ENCODE measurements around the gene MUC2.

Gene MUC2

DNA sequence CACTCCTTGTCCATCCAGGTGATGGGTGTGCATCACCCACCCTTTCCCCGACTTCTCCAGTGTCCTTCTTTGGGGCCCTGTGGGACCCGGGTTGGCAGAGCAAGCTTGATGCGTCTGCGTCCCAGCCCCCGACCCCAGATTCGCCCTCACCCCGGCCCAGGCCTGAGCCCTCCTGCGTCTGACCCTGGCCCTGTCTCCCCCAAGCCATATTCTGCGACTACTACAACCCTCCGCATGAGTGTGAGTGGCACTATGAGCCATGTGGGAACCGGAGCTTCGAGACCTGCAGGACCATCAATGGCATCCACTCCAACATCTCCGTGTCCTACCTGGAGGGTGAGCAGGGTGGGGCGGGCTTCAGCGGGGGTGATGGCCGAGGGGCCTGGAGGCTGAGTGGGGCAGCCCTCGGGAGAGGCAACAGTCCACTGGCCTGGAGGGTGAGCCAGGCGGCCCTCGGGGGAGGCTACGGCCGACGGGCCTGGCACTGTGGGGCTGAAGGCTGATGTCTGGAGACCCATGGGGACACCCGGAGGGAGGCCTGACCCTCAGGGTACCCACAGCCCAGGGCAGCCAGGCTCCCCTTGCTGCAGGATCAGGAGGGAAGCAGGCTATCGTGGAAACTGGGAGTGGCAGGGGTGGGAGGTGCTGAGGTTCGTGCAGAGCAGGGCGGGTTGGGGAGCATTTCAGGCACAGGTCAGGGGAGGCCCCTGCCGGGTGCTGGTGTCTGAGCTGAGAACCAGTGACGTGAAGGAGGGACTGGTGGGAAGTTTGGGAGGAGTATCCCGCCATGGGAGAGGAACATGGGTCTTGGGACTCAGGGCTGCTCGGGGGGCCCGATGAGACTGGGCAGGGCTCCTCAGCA, 15.3 kb downstream of the MUC2 start:
- DNase-seq = no peak

- no peak for DNase-seq
These were observed 16.1 kb downstream of the MUC2 start for GRCh38 chr11:1090600-1091331.

DNA sequence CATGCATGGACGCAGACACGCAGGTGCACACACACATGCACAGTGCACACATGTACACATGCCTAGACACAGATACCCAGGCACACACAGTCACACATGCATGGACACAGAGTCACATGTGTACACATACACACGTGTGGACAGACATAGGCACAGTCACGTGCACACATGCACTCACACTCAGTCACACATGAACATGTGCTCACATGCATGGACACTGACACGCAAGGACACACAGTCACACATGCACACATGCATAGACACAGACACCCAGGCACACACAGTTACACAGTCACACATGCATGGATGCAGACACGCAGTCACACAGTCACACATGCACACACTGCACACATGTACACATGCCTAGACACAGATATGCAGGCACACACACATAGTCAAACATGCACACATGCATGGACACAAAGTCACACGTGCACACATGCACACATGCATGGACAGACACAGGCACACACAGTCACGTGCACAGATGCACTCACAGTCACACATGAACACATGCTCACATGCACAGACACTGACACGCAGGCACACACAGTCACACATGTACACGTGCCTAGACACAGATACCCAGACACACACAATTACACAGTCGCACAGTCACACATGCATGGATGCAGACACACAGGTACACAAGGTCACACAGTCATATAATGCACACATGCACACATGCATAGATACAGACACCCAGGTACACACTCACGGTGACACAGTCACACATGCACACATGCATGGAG, 16.8 kb downstream of the MUC2 start:
- DNase-seq = no peak

- DNase-seq = no peak
These were observed 17.5 kb downstream of the MUC2 start for GRCh38 chr11:1092145-1092670.

GRCh38 chr11:1092919-1093318, 18.2 kb downstream of the MUC2 start:
- DNase-seq = no peak

- no peak for DNase-seq
These were observed 25.1 kb downstream of the MUC2 start for GRCh38 chr11:1099519-1100355.

GRCh38 chr11:1100417-1101245, 26.0 kb downstream of the MUC2 start:
- no peak for DNase-seq

- no peak for DNase-seq
These were observed 26.8 kb downstream of the MUC2 start for GRCh38 chr11:1101318-1102089.

DNA sequence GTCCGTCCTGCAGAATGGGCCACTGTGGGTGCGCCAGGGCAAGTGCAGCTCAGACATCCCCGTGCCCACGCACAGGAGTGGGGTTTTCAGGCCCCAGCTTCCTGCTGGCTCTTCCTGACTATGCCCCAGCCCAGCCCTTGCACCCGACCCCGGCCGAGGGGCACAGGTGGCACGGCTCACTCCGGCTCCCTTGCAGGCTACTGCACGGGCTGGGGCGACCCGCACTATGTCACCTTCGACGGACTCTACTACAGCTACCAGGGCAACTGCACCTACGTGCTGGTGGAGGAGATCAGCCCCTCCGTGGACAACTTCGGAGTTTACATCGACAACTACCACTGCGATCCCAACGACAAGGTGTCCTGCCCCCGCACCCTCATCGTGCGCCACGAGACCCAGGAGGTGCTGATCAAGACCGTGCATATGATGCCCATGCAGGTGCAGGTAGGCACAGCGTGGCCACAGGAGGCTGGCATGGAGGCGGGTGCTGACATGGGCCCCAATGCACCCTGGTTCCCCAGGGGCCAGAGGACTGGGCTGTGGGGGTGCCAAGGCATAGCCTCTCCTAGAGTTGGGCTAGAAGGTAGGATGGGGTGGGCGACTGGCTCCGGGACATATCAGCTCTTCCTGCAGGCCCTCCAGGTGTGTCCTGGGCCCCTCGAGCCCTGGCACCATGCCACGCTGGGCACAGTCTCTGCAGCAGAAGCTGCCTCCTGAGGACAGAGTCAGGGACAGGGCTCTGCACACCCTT, 27.7 kb downstream of the MUC2 start:
- no peak for DNase-seq

- no peak for DNase-seq
These were observed 28.3 kb downstream of the MUC2 start for GRCh38 chr11:1102996-1103395.

DNA sequence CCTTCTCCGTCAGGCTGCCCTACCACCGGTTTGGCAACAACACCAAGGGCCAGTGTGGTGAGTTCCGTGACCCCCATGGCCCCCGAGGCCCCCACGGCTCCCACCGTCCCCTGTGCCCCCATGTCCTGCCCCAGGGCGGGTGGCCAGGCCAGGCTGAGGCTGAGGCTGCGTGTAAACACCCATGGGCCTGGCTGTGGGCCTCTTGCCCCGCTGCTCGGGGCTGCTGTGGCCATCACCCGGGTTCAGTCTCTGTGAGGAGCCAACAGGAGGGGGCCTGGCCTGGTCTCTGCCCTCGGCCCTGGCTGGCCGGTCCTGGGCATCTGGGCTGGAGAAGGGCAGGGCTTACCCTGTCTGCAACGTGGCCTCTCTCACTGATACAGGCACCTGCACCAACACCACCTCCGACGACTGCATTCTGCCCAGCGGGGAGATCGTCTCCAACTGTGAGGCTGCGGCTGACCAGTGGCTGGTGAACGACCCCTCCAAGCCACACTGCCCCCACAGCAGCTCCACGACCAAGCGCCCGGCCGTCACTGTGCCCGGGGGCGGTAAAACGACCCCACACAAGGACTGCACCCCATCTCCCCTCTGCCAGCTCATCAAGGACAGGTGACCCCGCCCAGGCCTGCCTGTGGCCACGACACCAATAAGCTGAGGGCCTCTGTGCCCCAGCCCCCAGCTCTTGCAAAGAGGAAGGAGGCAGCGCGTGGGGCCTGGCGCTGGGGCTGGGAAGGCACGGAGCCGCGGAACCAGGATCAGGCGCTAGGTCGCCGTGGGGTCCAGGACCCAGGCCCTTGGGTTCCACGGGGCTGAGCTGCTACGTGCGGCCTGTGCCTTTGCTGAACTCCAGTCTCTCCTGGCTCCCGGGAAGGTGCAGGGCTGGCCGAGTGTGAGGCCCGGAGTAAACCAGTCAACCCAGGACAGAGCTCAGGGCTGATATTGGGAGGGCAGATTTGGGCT, 29.0 kb downstream of the MUC2 start:
- DNase-seq = no peak

GRCh38 chr11:1104411-1105182, 29.9 kb downstream of the MUC2 start:
- DNase-seq = no peak

DNA sequence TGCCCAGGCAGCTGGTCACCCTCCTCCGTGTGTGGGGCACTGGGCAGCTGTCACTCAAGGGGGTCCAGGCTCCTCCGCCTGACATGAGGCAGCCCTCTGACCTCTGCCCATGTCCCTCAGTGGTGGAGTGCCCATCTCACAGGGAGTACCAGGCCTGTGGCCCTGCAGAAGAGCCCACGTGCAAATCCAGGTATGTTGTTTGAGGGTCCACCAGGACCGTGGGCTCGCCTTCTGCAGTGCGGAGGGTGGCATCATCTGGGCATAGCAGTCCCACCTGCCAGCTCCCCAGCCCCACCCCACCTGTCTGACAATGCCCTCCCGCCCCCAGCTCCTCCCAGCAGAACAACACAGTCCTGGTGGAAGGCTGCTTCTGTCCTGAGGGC, 30.5 kb downstream of the MUC2 start:
- no peak for DNase-seq

DNA sequence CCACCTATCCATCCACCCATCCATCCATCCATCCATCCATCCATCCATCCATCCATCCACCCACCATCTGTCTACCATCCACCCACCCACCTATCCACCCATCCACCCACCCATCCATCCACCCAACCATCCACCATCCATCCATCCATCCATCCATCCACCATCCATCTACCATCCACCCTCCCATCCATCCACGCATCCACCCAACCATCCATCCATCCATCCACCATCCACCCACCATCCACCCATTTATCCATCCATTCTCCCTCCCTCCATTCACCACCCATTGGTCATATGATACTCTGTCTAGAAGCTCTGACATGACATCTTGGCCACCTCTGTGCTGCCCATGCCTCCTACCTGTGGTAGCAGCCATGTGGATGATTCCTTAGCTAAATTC, 31.7 kb downstream of the MUC2 start:
- no peak for DNase-seq

DNA sequence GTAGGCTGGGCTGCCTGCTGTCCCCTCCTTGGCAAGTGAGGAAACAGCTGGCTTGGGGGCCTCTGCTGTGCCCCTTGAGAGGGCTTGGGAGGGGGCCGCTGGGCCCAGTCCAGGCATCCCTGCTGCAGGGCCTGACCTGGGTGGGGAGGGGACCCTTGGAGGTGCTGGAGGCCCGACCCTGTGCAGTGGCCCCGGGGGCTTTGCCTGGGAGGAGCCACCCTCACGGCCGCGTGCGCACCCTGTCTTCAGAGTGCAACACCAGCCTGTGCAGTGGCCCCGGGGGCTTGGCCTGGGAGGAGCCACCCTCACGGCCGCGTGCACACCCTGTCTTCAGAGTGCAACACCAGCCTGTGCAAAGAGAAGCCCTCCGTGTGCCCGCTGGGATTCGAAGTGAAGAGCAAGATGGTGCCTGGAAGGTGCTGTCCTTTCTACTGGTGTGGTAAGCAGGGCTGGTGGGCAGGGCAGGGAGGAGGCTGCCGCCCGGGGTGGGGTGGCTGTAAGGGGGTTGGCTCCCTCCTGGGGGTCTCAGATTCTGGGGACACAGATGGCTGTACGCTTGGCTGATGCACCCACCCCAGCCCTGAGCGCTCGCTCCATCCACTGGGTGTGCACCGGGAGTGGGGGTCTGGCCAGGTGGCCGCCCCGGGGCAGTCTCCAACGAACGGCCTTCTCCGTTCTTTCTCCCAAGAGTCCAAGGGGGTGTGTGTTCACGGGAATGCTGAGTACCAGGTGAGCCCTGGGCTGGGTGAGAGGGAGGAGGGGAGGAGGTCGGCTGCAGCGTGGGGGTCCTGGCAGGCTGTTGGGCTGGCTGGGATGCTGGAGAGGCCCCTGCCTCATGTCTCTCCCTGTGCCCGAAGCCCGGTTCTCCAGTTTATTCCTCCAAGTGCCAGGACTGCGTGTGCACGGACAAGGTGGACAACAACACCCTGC, 32.9 kb downstream of the MUC2 start:
- DNase-seq = no peak

DNA sequence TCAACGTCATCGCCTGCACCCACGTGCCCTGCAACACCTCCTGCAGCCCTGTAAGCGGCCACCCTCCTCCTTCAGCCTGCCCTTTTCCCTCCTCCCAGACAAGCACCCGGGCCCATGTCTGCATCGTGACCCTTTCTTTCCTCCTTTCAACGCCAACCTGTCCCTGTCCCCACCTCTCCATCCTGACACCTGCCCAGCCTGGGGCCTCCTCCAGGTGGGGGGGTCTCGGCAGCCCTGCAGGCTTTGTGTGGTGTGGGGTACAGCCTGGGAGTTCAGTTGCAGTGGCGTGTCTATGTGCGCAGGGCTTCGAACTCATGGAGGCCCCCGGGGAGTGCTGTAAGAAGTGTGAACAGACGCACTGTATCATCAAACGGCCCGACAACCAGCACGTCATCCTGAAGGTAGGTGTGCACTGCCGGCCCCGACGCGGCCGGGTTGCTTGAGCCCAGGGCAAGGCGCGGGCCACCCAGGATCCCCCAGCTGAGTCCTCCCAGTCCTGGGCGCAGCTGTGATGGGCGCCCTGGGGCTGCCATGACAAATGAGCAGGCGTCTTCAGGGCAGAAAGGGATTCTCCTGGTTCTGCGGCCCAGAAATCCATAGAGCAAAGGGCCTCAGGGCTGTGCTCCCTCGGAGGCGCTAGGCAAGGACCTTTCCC, 33.7 kb downstream of the MUC2 start:
- DNase-seq = no peak
